MM.1S (cell line): Measurements from ENCODE around the gene TNFRSF13B.

Experiments used
- DNase-seq: peaks from one replicate; pipeline ENCODE4 v3.0.0-alpha.2; 2015
- H2AFZ ChIP-seq: fragments of 300-600 bp; sonication (generic); 2 replicates; pipeline ENCODE4 v1.6.0; 2016; ENCODE audit warnings: antibody characterized with exemption, low read length
- H3F3A ChIP-seq: fragments of 300-600 bp; sonication (generic); 2 replicates; pipeline ENCODE4 v1.6.1; 2016; ENCODE audit warnings: mild to moderate bottlenecking, antibody characterized with exemption, low read length, moderate library complexity, mixed read lengths; ENCODE audit not compliant: insufficient read depth
- H3K27ac ChIP-seq: fragments of 300-600 bp; sonication (generic); 2 replicates; pipeline ENCODE4 v1.5.1; 2016; ENCODE audit warnings: mild to moderate bottlenecking, low read length
- H3K27me3 ChIP-seq: fragments of 300-600 bp; sonication (generic); replicated peaks from 2 replicates; pipeline ENCODE4 v1.6.0; 2016; ENCODE audit warnings: low read length; ENCODE audit not compliant: insufficient read depth
- H3K36me3 ChIP-seq: fragments of 300-600 bp; sonication (generic); replicated peaks from 2 replicates; pipeline ENCODE4 v1.6.1; 2016; ENCODE audit warnings: mild to moderate bottlenecking, low read length, mixed read lengths; ENCODE audit not compliant: insufficient read depth
- H3K4me1 ChIP-seq: fragments of 300-600 bp; sonication (generic); 2 replicates; pipeline ENCODE4 v1.6.1; 2016; ENCODE audit warnings: low read length, mixed read lengths
- H3K4me2 ChIP-seq: fragments of 300-600 bp; sonication (generic); 2 replicates; pipeline ENCODE4 v1.6.0; 2016; ENCODE audit warnings: low read depth, low read length
- H3K4me3 ChIP-seq: fragments of 300-600 bp; sonication (generic); 2 replicates; pipeline ENCODE4 v1.5.1; 2016; ENCODE audit warnings: low read length, mixed read lengths
- H3K79me2 ChIP-seq: fragments of 300-600 bp; sonication (generic); 2 replicates; pipeline ENCODE4 v1.6.1; 2016; ENCODE audit warnings: mixed run types, low read length, mixed read lengths
- H3K9ac ChIP-seq: fragments of 300-600 bp; sonication (generic); 2 replicates; pipeline ENCODE4 v1.6.1; 2016; ENCODE audit warnings: low read length, mixed read lengths
- H3K9me2 ChIP-seq: fragments of 300-600 bp; sonication (generic); replicated peaks from 2 replicates; pipeline ENCODE4 v1.6.1; 2016; ENCODE audit warnings: mild to moderate bottlenecking, low read length, mixed read lengths; ENCODE audit not compliant: insufficient read depth
- H3K9me3 ChIP-seq: fragments of 300-600 bp; sonication (generic); replicated peaks from 2 replicates; pipeline ENCODE4 v1.6.1; 2016; ENCODE audit warnings: mild to moderate bottlenecking, low read length, mixed read lengths; ENCODE audit not compliant: insufficient read depth
- H4K20me1 ChIP-seq: fragments of 300-600 bp; sonication (generic); 2 replicates; pipeline ENCODE4 v1.6.1; 2016; ENCODE audit warnings: mild to moderate bottlenecking, low read length, moderate library complexity, mixed read lengths; ENCODE audit not compliant: insufficient read depth
- CTCF ChIP-seq: fragments of 300-600 bp; sonication (generic); IDR thresholded peaks from 2 replicates; pipeline ENCODE4 v1.5.1; 2016; ENCODE audit warnings: antibody characterized with exemption, low read length, mixed read lengths
- EZH2 ChIP-seq: fragments of 300-600 bp; sonication (generic); optimal IDR thresholded peaks from 2 replicates; pipeline ENCODE3; 2017; ENCODE audit warnings: low read depth, mild to moderate bottlenecking, antibody characterized with exemption, low read length, mixed read lengths
- EZH2phosphoT487 ChIP-seq: fragments of 300-600 bp; sonication (generic); IDR thresholded peaks from 2 replicates; pipeline ENCODE4 v1.6.1; 2018; ENCODE audit warnings: antibody characterized with exemption, low read length

TNFRSF13B gene

GRCh38 chr17:16937431-16937830, 34.5 kb downstream of the TNFRSF13B start:
- no peaks in the 10 kb centered on the region for H3K4me1 ChIP-seq
- H3K4me3 ChIP-seq, result no peak overlapping the region
- H3K4me2 ChIP-seq, result no peak overlapping the region
- H4K20me1 ChIP-seq, result peaks cover 22% of the 10 kb centered on the region; the same call in 1 of the 2 replicates
- no peak overlapping the region for H3K27ac ChIP-seq
- no peak overlapping the region for H3K9ac ChIP-seq
- no peak for TF ChIP-seq EZH2
- no peak for TF ChIP-seq CTCF
- TF ChIP-seq EZH2phosphoT487, result no peak
- H3K36me3 ChIP-seq, result peaks cover 17% of the 10 kb centered on the region
- no peaks in the 10 kb centered on the region for H3K27me3 ChIP-seq
- no peaks in the 10 kb centered on the region for H3K9me2 ChIP-seq
- H3K79me2 ChIP-seq, result peaks cover 60% of the 10 kb centered on the region
- no peak overlapping the region for H2AFZ ChIP-seq
- no peak for DNase-seq
- H3K9me3 ChIP-seq, result no peaks in the 10 kb centered on the region
- H3F3A ChIP-seq, result peaks cover 4% of the 10 kb centered on the region; the same call in 1 of the 2 replicates

GRCh38 chr17:16936536-16937310, 35.2 kb downstream of the TNFRSF13B start:
- Histone ChIP-seq H4K20me1 (peaks cover 14% of the 10 kb centered on the region; the same call in 1 of the 2 replicates), H3K79me2 (peaks cover 52% of the 10 kb centered on the region), H3K9me3 (no peaks in the 10 kb centered on the region), H3K9me2 (no peaks in the 10 kb centered on the region), H3K27ac (no peak overlapping the region), H3K4me2 (no peak overlapping the region), H3F3A (peaks cover 4% of the 10 kb centered on the region; the same call in 1 of the 2 replicates), H3K9ac (no peak overlapping the region), H3K27me3 (no peaks in the 10 kb centered on the region), H3K4me3 (no peak overlapping the region), H3K36me3 (peaks cover 10% of the 10 kb centered on the region), H3K4me1 (no peaks in the 10 kb centered on the region), H2AFZ (no peak overlapping the region)
- no peak for DNase-seq
- TF ChIP-seq EZH2phosphoT487 (no peak), EZH2 (no peak), CTCF (no peak)

DNA sequence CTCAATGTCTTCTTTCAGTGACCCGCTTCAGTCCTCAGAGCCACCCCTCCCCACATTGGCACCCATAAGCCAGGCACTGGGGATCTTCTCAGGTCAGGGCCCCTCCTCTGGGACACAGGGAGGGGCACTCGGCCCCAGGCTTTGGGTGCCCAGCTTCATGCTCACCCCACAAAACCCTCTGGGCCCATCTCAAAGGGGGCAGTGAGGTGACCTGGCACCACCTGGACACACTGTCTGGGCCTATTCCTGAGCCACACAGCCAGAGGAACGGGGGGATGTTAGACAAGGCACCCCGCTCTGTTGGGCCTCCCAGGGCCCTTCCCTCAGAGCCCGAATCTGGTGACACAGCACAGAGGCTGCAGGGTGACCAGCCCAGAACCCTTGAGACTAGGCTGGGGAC, 36.1 kb downstream of the TNFRSF13B start:
- no peaks in the 10 kb centered on the region for H3K4me1 ChIP-seq
- H3F3A ChIP-seq, result peaks cover 3% of the 10 kb centered on the region; the same call in 1 of the 2 replicates
- no peak overlapping the region for H3K9ac ChIP-seq
- H3K79me2 ChIP-seq, result peaks cover 43% of the 10 kb centered on the region
- no peak overlapping the region for H3K4me2 ChIP-seq
- H3K9me3 ChIP-seq, result no peaks in the 10 kb centered on the region
- H3K36me3 ChIP-seq, result peaks cover 4% of the 10 kb centered on the region
- no peaks in the 10 kb centered on the region for H3K9me2 ChIP-seq
- H4K20me1 ChIP-seq, result peaks cover 5% of the 10 kb centered on the region; the same call in 1 of the 2 replicates
- no peaks in the 10 kb centered on the region for H3K27me3 ChIP-seq
- H2AFZ ChIP-seq, result no peak overlapping the region
- DNase-seq, result no peak
- no peak overlapping the region for H3K4me3 ChIP-seq
- TF ChIP-seq EZH2 (no peak), EZH2phosphoT487 (no peak), CTCF (no peak)
- no peak overlapping the region for H3K27ac ChIP-seq
